Measurements from ENCODE around the gene ILF3.

DNA sequence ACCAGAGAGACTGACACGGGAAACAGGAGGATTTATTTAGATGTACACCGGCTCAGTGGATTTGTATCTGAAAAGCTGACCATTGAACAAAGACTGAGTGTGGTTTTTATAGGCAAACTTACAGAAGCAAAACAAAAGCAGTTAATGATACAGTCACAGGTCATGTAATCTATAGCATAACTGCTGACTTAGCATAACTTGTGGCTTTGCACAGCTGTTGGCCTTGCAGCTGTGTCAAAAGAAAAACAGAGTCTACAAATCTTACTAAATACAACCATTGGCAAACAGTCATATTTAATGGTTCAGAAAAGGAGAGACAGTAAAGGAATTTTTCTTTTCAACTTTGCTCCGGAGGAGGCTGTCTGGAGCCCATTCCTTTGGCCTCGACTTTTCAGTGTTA, 2.3 kb upstream of the ILF3 start:
- TF ChIP-seq, protein P1, sequence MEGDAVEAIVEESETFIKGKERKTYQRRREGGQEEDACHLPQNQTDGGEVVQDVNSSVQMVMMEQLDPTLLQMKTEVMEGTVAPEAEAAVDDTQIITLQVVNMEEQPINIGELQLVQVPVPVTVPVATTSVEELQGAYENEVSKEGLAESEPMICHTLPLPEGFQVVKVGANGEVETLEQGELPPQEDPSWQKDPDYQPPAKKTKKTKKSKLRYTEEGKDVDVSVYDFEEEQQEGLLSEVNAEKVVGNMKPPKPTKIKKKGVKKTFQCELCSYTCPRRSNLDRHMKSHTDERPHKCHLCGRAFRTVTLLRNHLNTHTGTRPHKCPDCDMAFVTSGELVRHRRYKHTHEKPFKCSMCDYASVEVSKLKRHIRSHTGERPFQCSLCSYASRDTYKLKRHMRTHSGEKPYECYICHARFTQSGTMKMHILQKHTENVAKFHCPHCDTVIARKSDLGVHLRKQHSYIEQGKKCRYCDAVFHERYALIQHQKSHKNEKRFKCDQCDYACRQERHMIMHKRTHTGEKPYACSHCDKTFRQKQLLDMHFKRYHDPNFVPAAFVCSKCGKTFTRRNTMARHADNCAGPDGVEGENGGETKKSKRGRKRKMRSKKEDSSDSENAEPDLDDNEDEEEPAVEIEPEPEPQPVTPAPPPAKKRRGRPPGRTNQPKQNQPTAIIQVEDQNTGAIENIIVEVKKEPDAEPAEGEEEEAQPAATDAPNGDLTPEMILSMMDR (optimal IDR thresholded peaks at IDR 0.05 in 1 of 3, IDR thresholded peaks at IDR 0.05 in 1 of 3, conservative IDR thresholded peaks at IDR 0.05 in 1 of 3; ENCODE audit: extremely low read depth in 1 of 3, insufficient read depth in 2 of 3, low read length in 3 of 3) = no peak
- no peak for TF ChIP-seq EZH2 (IDR thresholded peaks at IDR 0.05; ENCODE audit: low read length)
